CD1c-positive myeloid dendritic cell (primary cell): ENCODE results near the gene RPS17.
"Not testable (repeated sequence)": the region's sequence is repeated elsewhere in the genome, so short reads cannot be mapped to it uniquely, and the experiment has no call there.

Experiments
- DNase-seq: peaks from one replicate; pipeline ENCODE4 v3.0.0-alpha.2; 2016; ENCODE audit errors: extremely low spot score

RPS17 gene

GRCh38 chr15:82548700-82549099, 8.4 kb upstream of the RPS17 start:
- peak; percentile 70 for DNase-seq

- no peak for DNase-seq
Measured at GRCh38 chr15:82545478-82545877, 5.2 kb upstream of the RPS17 start.

GRCh38 chr15:82545002-82545401, 4.7 kb upstream of the RPS17 start:
- DNase-seq: no peak

- DNase-seq: no peak
Measured at GRCh38 chr15:82544431-82544830, 4.2 kb upstream of the RPS17 start.

GRCh38 chr15:82543160-82543559, 2.9 kb upstream of the RPS17 start:
- peak; percentile 54 for DNase-seq

- no peak for DNase-seq
Measured at GRCh38 chr15:82540984-82541431, 751 bp upstream of the RPS17 start.

- DNase-seq: no peak
Measured at GRCh38 chr15:82539691-82540054, 584 bp downstream of the RPS17 start.

GRCh38 chr15:82538961-82539690, 1.1 kb downstream of the RPS17 start:
- DNase-seq: no peak

- DNase-seq: no peak
Measured at GRCh38 chr15:82537351-82537908, 2.8 kb downstream of the RPS17 start.

GRCh38 chr15:82536409-82537350, 3.6 kb downstream of the RPS17 start:
- no peak for DNase-seq

GRCh38 chr15:82535566-82536408, 4.5 kb downstream of the RPS17 start:
- no peak for DNase-seq

GRCh38 chr15:82535151-82535550, 5.1 kb downstream of the RPS17 start:
- DNase-seq: not testable (repeated sequence)

GRCh38 chr15:82534457-82534861, 5.8 kb downstream of the RPS17 start:
- not testable (repeated sequence) for DNase-seq

GRCh38 chr15:82533801-82534200, 6.5 kb downstream of the RPS17 start:
- DNase-seq: no peak

- DNase-seq: no peak
Measured at GRCh38 chr15:82532991-82533481, 7.2 kb downstream of the RPS17 start.

GRCh38 chr15:82532383-82532990, 7.8 kb downstream of the RPS17 start:
- no peak for DNase-seq

GRCh38 chr15:82531496-82532382, 8.5 kb downstream of the RPS17 start:
- no peak for DNase-seq

GRCh38 chr15:82530606-82531379, 9.5 kb downstream of the RPS17 start:
- DNase-seq: peak; percentile 56

GRCh38 chr15:82530006-82530405, 10.3 kb downstream of the RPS17 start:
- DNase-seq: no peak
